ENCODE results near the gene ATP11C. TPM values are rescaled to one million over a fixed set of nuclear protein-coding genes. Genes with fewer than 3 reads are reported as not detected.

Gene ATP11C
- total RNA-seq, 1 experiment from 2014 or later, result 19.4 TPM

- H3K9me2 ChIP-seq (ENCODE audit: insufficient read depth), result no peaks in the 10 kb centered on the region
- no peaks in the 10 kb centered on the region for H3K36me3 ChIP-seq (ENCODE audit: control insufficient read depth in 1 of 2, insufficient read depth in 2 of 2, low read length in 2 of 2)
- ChIA-PET CTCF (no interaction called here), RAD21 (ENCODE audit: low non-redundant PET in 1 of 2, low total read pairs in 2 of 2, uncharacterized antibody in 2 of 2, unreplicated experiment in 2 of 2) (no interaction called here), POLR2A (no interaction called here)
- no peak for TF ChIP-seq ZNF274 (IDR thresholded peaks at IDR 0.05; ENCODE audit: low read depth, low read length)
- no peak for TF ChIP-seq EGR1 (IDR thresholded peaks at IDR 0.05; ENCODE audit: low read depth)
- TF ChIP-seq EZH2 (IDR thresholded peaks at IDR 0.05), result no peak
- TF ChIP-seq YY1 (IDR thresholded peaks at IDR 0.05; ENCODE audit: extremely low read depth, insufficient replicate concordance, low read depth, low read length), result no peak
- no peak for TF ChIP-seq JUND (IDR thresholded peaks at IDR 0.05)
- no peak for TF ChIP-seq TCF7L2 (IDR thresholded peaks at IDR 0.05; ENCODE audit: borderline replicate concordance, extremely low read depth, insufficient read depth, insufficient read length)
- TF ChIP-seq ELF1 (IDR thresholded peaks at IDR 0.05; ENCODE audit: borderline replicate concordance, low read depth), result no peak
- no peak for TF ChIP-seq RAD21 (IDR thresholded peaks at IDR 0.05; ENCODE audit: low read depth)
- TF ChIP-seq ATF3 (IDR thresholded peaks at IDR 0.05), result no peak
- TF ChIP-seq CBX3 (IDR thresholded peaks at IDR 0.05; ENCODE audit: low read depth), result no peak
- intact Hi-C loops (cut with micrococcal nuclease), result no loop called here
- H3K9ac ChIP-seq (ENCODE audit: low read length), result no peak overlapping the region
- H3K79me2 ChIP-seq (ENCODE audit: insufficient read depth, low read length), result no peaks in the 10 kb centered on the region
- DNase-seq (ENCODE audit: low read depth, low spot score) (no peak), ATAC-seq (no peak)
- H3K4me2 ChIP-seq (ENCODE audit: low read length), result no peak overlapping the region
- H4K20me1 ChIP-seq (ENCODE audit: insufficient read depth), result no peaks in the 10 kb centered on the region
- no TSS peak for BruUV-seq (replicated peaks)
- H3K4me3 ChIP-seq (replicated peaks in 1 of 2; ENCODE audit: low read depth in 1 of 2, low read length in 2 of 2), result no peak overlapping the region
- no peak overlapping the region for H3K27ac ChIP-seq (ENCODE audit: low read depth, low read length)
- no peaks in the 10 kb centered on the region for H3K9me3 ChIP-seq (ENCODE audit: control insufficient read depth in 1 of 2, insufficient read depth in 1 of 2, low read depth in 1 of 2, low read length in 2 of 2)
- no peaks in the 10 kb centered on the region for H3K4me1 ChIP-seq (ENCODE audit: control insufficient read depth in 1 of 2, insufficient read depth in 2 of 2, low read length in 2 of 2)
- H3K27me3 ChIP-seq (ENCODE audit: insufficient read depth, low read length), result no peaks in the 10 kb centered on the region
- no peak overlapping the region for H2AFZ ChIP-seq (ENCODE audit: low read depth, low read length, poor library complexity, severe bottlenecking)
Observed at GRCh38 chrX:139783030-139783429, 149.8 kb downstream of the ATP11C start.

GRCh38 chrX:139776599-139776998, 156.3 kb downstream of the ATP11C start:
- Histone ChIP-seq H3K9me2 (ENCODE audit: insufficient read depth) (no peaks in the 10 kb centered on the region), H2AFZ (ENCODE audit: low read depth, low read length, poor library complexity, severe bottlenecking) (no peak overlapping the region), H3K4me1 (ENCODE audit: control insufficient read depth in 1 of 2, insufficient read depth in 2 of 2, low read length in 2 of 2) (no peaks in the 10 kb centered on the region), H4K20me1 (ENCODE audit: insufficient read depth) (no peaks in the 10 kb centered on the region), H3K36me3 (ENCODE audit: control insufficient read depth in 1 of 2, insufficient read depth in 2 of 2, low read length in 2 of 2) (no peaks in the 10 kb centered on the region), H3K27me3 (ENCODE audit: insufficient read depth, low read length) (no peaks in the 10 kb centered on the region), H3K4me2 (ENCODE audit: low read length) (no peak overlapping the region), H3K9me3 (ENCODE audit: control insufficient read depth in 1 of 2, insufficient read depth in 1 of 2, low read depth in 1 of 2, low read length in 2 of 2) (no peaks in the 10 kb centered on the region), H3K4me3 (replicated peaks in 1 of 2; ENCODE audit: low read depth in 1 of 2, low read length in 2 of 2) (no peak overlapping the region), H3K9ac (ENCODE audit: low read length) (no peak overlapping the region), H3K27ac (ENCODE audit: low read depth, low read length) (no peak overlapping the region), H3K79me2 (ENCODE audit: insufficient read depth, low read length) (no peaks in the 10 kb centered on the region)
- TF ChIP-seq POLR2AphosphoS5 (IDR thresholded peaks at IDR 0.05; ENCODE audit: low read depth, low read length) (no peak), SRF (IDR thresholded peaks at IDR 0.05; ENCODE audit: low read depth) (no peak), ELF1 (IDR thresholded peaks at IDR 0.05; ENCODE audit: borderline replicate concordance, low read depth) (no peak), EZH2phosphoT487 (IDR thresholded peaks at IDR 0.05; ENCODE audit: borderline replicate concordance) (no peak), ZNF274 (IDR thresholded peaks at IDR 0.05; ENCODE audit: low read depth, low read length) (no peak), CBX3 (IDR thresholded peaks at IDR 0.05; ENCODE audit: low read depth) (no peak), TCF7L2 (IDR thresholded peaks at IDR 0.05; ENCODE audit: borderline replicate concordance, extremely low read depth, insufficient read depth, insufficient read length) (no peak), FOSL1 (IDR thresholded peaks at IDR 0.05; ENCODE audit: low read depth) (no peak)
- no TSS peak for BruUV-seq (replicated peaks)
- intact Hi-C loops (cut with micrococcal nuclease), result no loop called here
- ChIA-PET RAD21 (ENCODE audit: low non-redundant PET in 1 of 2, low total read pairs in 2 of 2, uncharacterized antibody in 2 of 2, unreplicated experiment in 2 of 2) (no interaction called here), CTCF (no interaction called here), POLR2A (no interaction called here)
- DNase-seq (ENCODE audit: low read depth, low spot score) (no peak), ATAC-seq (no peak)

Measured in HCT116 (cell line).